ENCODE data around the gene ZFP36L2.

GRCh38 chr2:43184339-43184895 is 42.0 kb downstream of the ZFP36L2 start:
- TF ChIP-seq CTCF (IDR thresholded peaks at IDR 0.05) (no peak), POLR2A (IDR thresholded peaks at IDR 0.05) (no peak)

Measured in prostate gland (tissue), 2 donors.